HL-60/S4 (cell line): ENCODE results near the gene EGFL6.
"Not testable (repeated sequence)": the region's sequence is repeated elsewhere in the genome, so short reads cannot be mapped to it uniquely, and the experiment has no call there.

ENCODE experiments used
- in situ Hi-C: fragments of 300-500 bp; cut with MboI; formaldehyde crosslinking; loops from 2 replicates; pipeline ENCODE4 v1.14.3; 2022; ENCODE audit warnings: low sequenced_read_pairs

Gene EGFL6

DNA sequence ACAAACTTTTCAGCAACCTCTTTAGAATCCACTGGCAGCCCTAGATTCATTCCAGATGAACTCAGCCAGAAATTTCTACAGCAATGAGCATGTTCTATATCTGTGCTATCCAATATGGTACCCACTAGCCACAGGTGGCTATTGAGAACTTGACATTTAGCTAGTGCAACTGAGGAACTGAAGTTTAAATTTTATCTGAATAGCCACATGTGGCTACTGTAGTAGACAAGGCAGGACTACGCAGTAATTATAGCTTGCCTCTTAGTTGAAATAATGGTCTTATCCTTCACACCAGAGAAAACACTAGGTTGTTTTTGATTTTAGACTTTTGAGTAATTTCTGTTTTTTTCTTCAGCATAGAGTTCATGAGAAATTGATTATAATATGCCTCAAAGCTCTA is 80.9 kb downstream of the EGFL6 start:
- in situ Hi-C loops: loop anchor here (10.0 kb wide), 1 partner anchor 94 kb away; no protein-coding TSS in a partner anchor

DNA sequence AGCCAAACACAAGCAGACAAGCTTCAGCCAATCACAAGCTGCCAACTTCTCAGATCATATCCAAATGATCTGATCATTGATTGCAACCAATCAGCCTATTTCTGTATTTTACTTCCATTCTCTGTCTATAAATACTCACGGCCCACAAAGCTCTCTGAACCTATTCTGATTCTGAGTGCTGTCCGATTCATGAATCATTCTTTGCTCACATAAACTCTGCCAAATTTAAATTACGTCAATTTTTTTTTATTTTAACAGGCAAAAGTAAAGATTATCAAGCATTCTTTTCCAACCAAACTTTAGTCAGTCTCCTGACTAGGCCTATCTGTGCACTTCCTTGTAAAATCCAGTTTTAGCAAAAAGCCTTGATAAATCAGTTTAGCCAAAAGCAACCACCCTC is 81.7 kb downstream of the EGFL6 start:
- in situ Hi-C loops: loop anchor here (10.0 kb wide), 1 partner anchor 94 kb away; no protein-coding TSS in a partner anchor

DNA sequence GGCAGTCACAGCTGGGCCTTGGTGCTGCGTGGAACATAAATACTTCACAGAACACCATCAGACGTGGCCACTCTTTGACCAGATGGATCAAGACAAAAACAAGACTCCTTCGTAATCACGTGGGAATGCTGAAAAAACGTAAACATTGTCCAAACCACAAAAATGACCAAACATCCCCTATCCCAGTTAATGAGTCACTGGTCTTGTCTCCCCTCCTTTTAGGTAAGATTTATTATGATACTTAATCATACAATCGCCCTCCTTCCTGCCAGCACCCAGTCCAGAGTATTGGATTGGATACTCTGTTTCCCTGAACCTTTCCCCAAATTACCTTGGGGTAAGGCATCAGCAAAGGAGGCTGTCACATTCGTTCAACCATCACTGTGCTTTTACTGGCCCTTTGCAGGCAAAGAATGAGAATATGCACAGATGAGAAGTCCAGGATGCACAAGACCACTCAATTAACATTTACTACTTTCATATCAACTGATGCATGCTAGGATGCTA is 82.9 kb downstream of the EGFL6 start:
- in situ Hi-C loops: loop anchor here (10.0 kb wide), 1 partner anchor 92 kb away; no protein-coding TSS in a partner anchor

DNA sequence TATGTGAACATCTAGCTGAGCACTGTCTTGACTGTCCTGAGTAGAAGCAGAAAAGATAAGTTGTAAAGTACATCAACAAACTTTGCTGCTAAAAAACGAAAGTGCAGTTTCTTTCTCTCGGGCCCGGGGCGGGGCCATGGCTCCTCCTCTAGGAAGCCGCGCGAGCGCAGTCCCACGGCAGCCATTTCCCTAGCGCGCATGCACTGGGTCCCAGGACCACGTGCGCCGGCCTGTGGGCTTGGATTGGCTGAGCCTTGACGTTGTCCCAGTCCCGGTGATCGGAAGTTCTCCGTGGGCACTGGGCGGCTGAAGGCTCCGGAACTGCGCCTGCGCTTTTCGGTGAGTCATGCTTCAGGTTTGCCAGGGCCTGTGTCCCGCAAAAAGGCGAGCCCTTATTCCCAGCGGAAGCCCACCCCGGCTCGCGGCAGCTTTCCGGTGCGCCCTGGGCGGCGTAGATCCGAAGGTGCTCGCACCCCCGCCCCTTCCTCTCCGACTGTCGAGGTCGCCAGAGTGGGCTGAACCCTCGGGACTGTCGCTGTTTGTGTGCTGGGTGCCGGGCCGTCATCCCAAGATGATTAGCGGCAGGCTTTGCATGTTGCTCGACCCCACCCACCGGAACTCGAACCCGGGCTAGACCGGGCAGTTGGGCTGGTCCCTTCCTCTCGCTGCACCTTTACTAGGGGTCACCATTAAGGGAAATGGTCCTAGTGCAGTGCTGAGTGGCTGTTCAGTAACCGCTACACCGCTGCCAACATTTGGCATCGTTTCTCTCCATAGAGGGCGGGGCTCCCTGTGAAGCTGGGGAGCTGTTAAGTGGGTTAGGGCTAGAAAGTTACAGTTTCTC is 83.7 kb downstream of the EGFL6 start, which contains the start of gene TCEANC:
Gene TCEANC (plus strand): TSS at position 292 of the 844 bp plus-strand sequence. CDS start 9,368 bp downstream, outside the sequence.
- in situ Hi-C loops: loop anchor here (10.0 kb wide), 1 partner anchor 92 kb away; no protein-coding TSS in a partner anchor

DNA sequence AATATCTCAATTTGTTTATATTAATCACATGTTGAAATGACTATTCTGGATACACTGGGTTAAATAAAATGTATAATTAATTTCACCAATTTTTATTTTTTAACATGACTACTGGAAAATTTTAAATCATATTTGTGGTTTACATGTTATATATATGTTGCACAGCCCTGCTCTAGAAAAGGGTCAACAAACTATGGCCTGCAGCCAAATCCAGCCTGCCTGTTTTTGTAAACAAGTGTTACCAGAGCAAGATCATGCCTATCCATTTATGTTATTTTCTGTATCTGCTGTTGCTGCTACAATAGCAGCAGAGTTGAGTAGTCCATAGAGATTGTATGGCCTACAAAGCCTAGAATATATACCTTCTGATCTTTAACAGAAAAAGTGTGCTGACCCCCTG is 84.7 kb downstream of the EGFL6 start:
- in situ Hi-C loops: loop anchor here (10.0 kb wide), 1 partner anchor 91 kb away; no protein-coding TSS in a partner anchor

DNA sequence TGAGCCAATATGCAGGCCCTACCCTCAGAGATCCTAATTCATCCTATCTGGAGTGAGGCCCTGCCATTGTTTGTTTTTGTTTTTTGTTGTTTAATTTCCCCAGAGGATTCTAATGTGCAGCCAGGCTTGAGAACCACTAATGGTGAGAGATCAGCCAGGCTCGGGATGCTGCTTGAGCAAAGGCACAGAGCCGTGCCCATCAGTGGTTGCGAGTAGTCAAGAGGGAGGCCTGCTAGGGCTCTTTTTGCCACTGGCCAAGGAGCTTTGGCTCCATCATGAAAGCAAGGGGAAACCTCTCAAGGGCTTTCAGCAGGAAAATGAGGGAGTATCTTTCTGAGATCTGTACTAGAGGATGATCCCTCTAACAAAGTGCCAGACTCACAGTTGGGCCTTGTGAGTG is 86.3 kb downstream of the EGFL6 start:
- in situ Hi-C loops: loop anchor here (10.0 kb wide), 1 partner anchor 89 kb away; no protein-coding TSS in a partner anchor

DNA sequence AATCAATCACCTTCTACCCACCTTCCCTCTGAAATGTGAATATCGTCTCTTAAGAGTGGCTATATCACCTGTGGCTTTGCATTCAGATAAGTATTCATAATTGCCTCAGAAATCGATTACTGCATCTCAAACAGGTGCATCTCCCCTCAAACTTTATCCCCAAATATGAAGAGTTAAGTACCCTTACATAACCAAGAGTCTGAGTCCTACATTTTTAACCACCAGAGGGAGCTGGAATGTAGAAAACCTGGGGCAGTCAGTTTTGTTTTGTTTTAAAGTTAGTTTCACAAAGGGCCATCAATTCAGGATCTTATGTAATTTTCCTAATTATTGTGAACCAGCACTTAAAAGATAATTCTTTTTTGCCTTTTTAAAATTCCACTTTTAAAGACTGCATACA is 89.2 kb downstream of the EGFL6 start:
- in situ Hi-C loops: loop anchor here (10.0 kb wide), 1 partner anchor 86 kb away; no protein-coding TSS in a partner anchor

DNA sequence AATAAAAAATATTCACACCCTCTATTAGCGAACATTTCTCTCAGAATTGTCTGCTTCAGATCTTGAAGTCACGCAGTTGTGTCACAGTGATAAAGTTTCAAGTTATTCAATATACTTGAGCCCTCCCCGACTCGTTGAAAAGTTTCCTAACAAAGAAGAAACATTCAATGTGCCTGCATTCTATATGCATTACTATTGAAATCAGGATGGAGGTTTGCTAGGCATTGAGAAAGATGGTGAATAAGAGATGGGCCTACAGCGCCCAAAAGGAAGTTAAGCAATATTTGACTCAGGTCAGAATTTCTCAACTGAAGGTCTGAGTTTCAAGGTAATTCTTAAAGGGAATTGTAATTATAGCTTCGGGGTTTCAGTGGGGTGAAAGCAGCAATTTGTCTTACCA is 89.7 kb downstream of the EGFL6 start:
- in situ Hi-C loops: loop anchor here (10.0 kb wide), 1 partner anchor 86 kb away; no protein-coding TSS in a partner anchor

DNA sequence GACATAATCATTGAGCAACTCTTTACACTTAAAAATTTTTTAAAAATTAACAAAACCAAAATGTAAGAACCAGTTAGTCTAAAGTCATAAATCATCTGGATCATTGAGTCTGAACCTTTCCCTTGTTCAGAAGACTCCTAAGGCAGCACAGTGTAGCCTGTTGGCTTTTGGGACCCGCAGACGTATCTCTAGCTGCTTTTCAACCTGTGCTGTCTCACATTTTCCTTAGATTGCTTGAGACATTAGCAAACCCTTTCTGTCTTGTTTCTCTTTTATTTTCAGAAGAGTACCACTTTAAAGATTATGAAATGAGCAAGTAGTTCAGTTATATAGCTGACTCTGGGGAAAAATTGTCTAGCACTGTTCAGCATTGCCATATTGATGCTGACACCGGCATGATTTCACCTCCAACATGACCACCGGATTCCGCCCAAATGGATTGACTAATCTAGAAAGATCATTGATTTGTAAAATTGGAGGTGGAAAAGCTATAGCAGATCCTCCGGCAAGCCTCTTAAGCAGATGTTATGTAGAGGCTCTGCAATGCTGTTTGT is 92.4 kb downstream of the EGFL6 start:
- in situ Hi-C loops: no loop called here

DNA sequence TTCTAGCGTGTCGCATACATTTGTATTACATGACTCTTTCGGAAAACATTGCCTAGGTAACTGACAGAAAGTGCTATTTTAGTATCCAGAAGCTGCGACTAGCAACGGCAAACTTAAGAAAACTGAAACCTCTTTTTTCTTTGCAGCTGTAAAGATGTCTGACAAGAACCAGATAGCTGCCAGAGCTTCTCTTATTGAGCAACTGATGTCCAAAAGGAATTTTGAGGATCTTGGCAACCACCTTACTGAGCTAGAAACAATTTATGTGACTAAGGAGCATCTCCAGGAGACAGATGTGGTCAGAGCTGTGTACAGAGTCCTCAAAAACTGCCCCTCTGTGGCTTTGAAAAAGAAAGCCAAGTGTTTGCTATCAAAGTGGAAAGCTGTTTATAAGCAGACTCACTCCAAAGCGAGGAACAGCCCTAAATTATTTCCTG is 93.0 kb downstream of the EGFL6 start:
- in situ Hi-C loops: no loop called here

DNA sequence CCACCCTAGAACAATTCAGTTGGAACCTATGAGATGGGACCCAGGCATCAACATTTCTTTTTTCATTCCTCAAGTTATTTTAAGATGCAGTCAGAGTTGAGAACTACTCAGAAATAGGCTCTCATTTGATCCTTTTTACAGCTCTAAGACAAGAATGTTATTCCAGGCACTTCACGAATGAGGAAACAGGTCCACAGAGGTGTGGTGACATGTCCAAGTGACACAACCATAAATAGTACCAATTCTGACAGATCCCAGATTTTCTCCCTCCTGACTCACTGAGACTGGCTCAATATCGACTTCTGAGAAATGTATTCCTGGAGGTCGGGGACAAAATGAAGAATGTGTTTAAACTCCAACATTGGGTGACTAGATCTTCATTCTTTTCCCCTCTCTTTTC is 94.6 kb downstream of the EGFL6 start:
- in situ Hi-C loops: no loop called here

DNA sequence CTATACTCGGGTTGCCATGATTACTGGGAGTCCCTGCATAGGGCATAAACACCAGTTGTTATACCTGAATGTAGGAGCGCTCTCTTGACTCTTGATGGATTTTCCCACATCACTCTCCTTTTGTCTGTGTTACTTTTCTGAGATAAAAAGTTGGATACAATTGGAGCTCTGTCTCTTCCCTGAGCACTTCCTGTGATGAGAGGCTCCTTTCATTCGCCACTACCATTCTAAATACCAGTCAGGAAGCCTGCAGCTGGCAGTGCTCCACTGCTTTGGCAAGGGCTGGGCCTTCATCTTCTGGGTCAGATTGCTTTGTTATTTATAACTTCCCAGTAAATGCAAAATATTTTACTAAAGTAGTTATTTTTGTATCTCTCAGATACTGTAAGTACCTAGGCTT is 97.4 kb downstream of the EGFL6 start:
- in situ Hi-C loops: no loop called here

DNA sequence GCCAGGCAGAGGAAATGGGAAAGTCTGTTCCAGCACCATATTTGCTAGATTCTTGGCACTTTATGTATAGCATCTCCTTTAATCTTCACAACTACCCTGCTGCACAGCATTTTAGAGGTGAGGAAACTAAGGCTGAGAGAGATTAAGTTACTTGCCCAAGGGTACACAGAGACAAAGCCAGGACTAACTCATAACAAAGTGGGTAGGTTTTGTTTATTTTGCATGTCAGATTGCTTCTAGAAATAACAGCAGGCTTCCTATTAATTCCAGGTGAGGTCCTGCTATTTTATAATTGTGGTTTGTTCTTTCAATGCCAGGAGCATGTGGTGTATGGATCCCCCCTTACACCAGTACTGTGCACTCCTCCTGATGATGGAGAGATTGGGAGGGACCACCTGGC is 98.5 kb downstream of the EGFL6 start:
- in situ Hi-C loops: no loop called here

DNA sequence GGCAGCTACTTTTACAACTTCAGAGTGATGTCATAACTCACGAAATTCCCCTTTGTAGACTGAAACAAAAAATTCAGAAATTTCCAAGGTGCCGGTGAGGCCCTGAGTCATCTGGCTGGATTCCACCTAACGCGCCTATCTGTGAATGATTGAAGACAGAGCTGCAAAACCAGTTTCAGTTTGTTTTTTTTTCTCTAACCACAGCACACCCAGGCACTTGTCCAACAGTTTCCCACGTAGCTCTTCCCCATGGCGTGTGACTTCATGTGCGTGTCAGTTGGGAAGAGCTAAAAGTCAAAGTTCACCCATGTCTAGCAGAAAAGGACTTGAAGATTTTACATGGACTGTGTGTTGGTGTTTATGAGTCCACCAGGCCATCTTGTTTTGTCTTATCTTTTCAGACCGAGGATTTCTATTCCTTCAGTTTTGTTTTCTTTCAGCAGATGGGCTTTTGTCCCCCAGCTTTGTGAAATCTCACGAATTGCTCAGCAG is 99.9 kb downstream of the EGFL6 start:
- in situ Hi-C loops: no loop called here

DNA sequence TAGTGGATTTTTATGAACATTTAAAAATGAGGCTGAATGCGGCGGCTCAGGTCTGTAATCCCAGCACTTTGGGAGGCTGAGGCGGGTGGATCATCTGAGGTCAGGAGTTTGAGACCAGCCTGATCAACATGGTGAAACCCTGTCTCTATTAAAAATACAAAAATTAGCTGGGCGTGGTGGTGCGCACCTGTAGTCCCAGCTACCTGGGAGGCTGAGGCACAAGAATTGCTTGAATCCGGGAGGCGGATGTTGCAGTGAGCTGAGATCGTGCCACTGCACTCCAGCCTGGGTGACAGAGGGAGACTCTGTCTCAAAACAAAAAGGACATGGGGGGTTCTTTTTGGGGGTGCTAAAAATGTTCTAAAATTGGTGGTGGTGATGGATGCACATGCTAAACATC is 100.4 kb downstream of the EGFL6 start:
- in situ Hi-C loops: not testable (repeated sequence)

DNA sequence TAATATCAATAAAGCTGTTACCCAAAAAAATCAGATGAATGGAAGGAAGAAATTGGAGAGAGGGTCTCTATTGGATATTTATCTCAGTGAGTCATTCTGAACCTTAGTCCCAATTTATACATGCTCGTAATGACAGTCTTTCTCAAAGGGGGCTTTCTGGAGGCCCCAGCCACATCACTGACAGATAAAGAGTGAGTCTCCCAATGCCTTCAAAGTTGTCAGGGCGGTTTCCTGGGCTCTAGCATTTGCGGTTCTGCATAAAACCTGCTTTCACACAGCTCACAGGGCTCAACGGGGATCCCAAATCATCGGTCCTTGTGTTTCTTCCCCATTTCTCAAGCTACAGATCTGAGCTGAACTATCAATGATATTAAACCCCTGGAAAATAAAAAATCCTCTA is 100.8 kb downstream of the EGFL6 start:
- in situ Hi-C loops: no loop called here

DNA sequence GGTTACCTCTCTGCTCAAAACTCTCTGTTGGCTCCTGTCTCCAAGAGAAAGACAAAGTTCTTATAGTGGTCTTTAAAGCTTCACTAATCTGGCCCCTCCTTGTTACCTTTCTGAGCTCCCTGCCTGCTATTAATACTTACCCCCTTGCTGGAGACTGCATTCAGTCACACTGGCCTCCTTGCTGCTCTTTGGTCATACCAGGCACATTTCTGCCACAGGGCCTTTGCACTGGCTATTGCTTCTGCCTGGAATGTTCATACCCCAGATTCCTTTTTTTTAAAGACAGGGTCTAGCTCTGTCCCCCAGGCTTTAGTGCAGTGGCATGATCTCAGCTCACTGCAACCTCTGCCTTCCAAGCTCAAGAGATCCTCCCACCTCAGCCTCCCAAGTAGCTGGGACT is 103.6 kb downstream of the EGFL6 start:
- in situ Hi-C loops: no loop called here

DNA sequence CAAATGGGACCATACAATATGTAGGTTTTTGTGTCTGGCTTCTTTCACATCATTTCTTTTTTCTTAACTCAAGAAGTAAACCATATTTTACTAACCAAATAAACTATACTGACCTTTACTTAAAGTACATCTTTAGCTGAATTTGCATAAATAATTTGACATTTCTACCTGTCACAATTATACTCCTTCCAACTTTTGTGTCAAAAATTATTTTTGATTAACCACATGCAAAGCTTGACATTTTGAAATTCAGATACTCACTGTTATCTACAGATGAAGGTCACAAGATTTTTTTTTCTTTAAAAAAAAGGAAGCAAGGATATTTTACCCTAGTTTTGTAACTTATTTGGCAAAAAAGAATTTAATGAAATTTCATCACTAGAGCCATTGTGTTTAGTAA is 107.5 kb downstream of the EGFL6 start:
- in situ Hi-C loops: no loop called here

DNA sequence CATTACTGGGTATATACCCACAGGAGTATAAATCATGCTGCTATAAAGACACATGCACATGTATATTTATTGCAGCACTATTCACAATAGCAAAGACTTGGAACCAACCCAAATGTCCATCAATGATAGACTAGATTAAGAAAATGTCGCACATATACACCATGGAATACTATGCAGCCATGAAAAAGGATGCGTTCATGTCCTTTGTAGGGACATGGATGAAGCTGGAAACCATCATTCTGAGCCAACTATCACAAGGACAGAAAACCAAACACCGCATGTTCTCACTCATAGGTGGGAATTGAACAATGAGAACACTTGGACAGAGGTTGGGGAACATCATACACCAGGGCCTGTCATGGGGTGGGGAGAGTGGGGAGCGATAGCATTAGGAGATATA is 110.3 kb downstream of the EGFL6 start:
- in situ Hi-C loops: not testable (repeated sequence)

DNA sequence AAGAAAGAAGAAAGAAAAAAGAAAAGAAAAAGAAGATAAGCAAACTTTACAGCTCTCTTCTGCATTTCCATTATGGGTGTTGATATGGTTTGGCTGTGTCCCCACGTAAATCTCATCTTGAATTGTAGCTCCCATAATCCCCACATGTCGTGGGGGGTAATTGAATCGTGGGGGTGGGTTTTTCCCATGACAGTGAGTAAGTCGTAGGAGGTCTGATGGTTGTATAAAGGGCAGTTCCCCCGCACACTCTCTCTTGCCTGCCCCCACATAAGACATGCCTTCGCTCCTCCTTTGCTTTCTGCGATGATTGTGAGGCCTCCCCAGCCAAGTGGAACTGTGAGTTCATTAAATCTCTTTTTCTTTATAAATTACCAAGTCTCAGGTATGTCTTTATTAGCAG is 112.2 kb downstream of the EGFL6 start:
- in situ Hi-C loops: no loop called here
